NCI-H128 (cell line): Measurements from ENCODE around the gene ESM1.

Experiments
- DNase-seq: peaks from one replicate; lab custom pipeline; 2025; ENCODE audit not compliant: unreplicated experiment; lab: John Stamatoyannopoulos, UW

The ESM1 gene

GRCh38 chr5:54988218-54988617 lies 2.8 kb upstream of the ESM1 start:
- DNase-seq, result no peak

- DNase-seq, result no peak
These were observed 869 bp upstream of the ESM1 start for GRCh38 chr5:54986269-54986654.

- no peak for DNase-seq
These were observed 3.5 kb downstream of the ESM1 start for GRCh38 chr5:54981928-54982327.

- DNase-seq, result no peak
These were observed 9.7 kb downstream of the ESM1 start for GRCh38 chr5:54975701-54976100.

GRCh38 chr5:54969856-54970828 lies 15.3 kb downstream of the ESM1 start:
- no peak for DNase-seq

GRCh38 chr5:54969242-54969641 lies 16.2 kb downstream of the ESM1 start:
- DNase-seq, result no peak

- DNase-seq, result no peak
These were observed 19.6 kb downstream of the ESM1 start for GRCh38 chr5:54965806-54966205.

- DNase-seq, result no peak
These were observed 21.0 kb downstream of the ESM1 start for GRCh38 chr5:54964405-54964804.

- DNase-seq, result no peak
These were observed 25.5 kb downstream of the ESM1 start for GRCh38 chr5:54959673-54960418.

GRCh38 chr5:54956922-54957321 lies 28.5 kb downstream of the ESM1 start:
- no peak for DNase-seq

GRCh38 chr5:54947187-54947586 lies 38.2 kb downstream of the ESM1 start:
- DNase-seq, result no peak

- no peak for DNase-seq
These were observed 39.0 kb downstream of the ESM1 start for GRCh38 chr5:54946306-54946819.

- no peak for DNase-seq
These were observed 41.0 kb downstream of the ESM1 start for GRCh38 chr5:54944364-54944763.

- no peak for DNase-seq
These were observed 43.2 kb downstream of the ESM1 start for GRCh38 chr5:54942064-54942778.

GRCh38 chr5:54936201-54936600 lies 49.2 kb downstream of the ESM1 start:
- no peak for DNase-seq

GRCh38 chr5:54932789-54933188 lies 52.6 kb downstream of the ESM1 start:
- DNase-seq, result no peak

- DNase-seq, result no peak
These were observed 54.7 kb downstream of the ESM1 start for GRCh38 chr5:54930736-54931135.
